Thymus (tissue), 11 donors: Measurements from ENCODE around the gene THAP5. TPM values are rescaled to one million over a fixed set of nuclear protein-coding genes. Genes with fewer than 3 reads are reported as not detected.
A peak's percentile ranks its signal among the peaks of the same experiment; 100 is the strongest.

Source experiments
- DNase-seq, 9 donors: peaks; one replicate each; pipeline ENCODE4 v3.0.0-alpha.2; 2013; ENCODE audit warnings: low spot score in 9 of 9, low read depth in 6 of 9, missing footprints in 1 of 9
- H3K27ac ChIP-seq, 2 donors: one replicate each; pipeline ENCODE4 v1.5.1; 2013; ENCODE audit warnings: control low read depth in 1 of 2, low read depth in 1 of 2, low read length in 1 of 2, mild to moderate bottlenecking in 1 of 2, moderate library complexity in 1 of 2
- H3K27me3 ChIP-seq, 2 donors: one replicate each; pipeline ENCODE4 v1.5.1; 2013; ENCODE audit warnings: low read length in 1 of 2; ENCODE audit not compliant: control insufficient read depth in 2 of 2, insufficient read depth in 1 of 2
- H3K36me3 ChIP-seq, 2 donors: one replicate each; pipeline ENCODE4 v1.5.1; 2013; ENCODE audit warnings: low read length in 1 of 2, mild to moderate bottlenecking in 1 of 2, moderate library complexity in 1 of 2; ENCODE audit not compliant: control insufficient read depth in 2 of 2, insufficient read depth in 2 of 2
- H3K4me1 ChIP-seq, 2 donors: one replicate each; pipeline ENCODE4 v1.5.1; 2013; ENCODE audit warnings: low read length in 2 of 2; ENCODE audit not compliant: control insufficient read depth in 2 of 2, insufficient read depth in 2 of 2
- H3K4me3 ChIP-seq, 2 donors: one replicate each; pipeline ENCODE4 v1.5.1; 2013; ENCODE audit warnings: low read length in 2 of 2, control low read depth in 1 of 2, mild to moderate bottlenecking in 1 of 2
- H3K9me3 ChIP-seq, 2 donors: one replicate each; pipeline ENCODE4 v1.5.1; 2013; ENCODE audit warnings: low read length in 1 of 2, mild to moderate bottlenecking in 1 of 2; ENCODE audit not compliant: control insufficient read depth in 2 of 2, insufficient read depth in 1 of 2
- WGBS: extraction: QIAGEN DNeasy Blood & Tissue Kit; methylation state at CpG from one replicate; pipeline ENCODE4 v1.1.7; 2013; 5-methylcytosine and 5-hydroxymethylcytosine counted together
- polyA plus RNA-seq: library from polyadenylated mRNA; stranded (reverse); fragments of 200-250 nt; gene quantifications from one replicate; pipeline ENCODE4 v1.2.3, GENCODE V29; 2013
- total RNA-seq: library from RNA; stranded (reverse); fragments of 120-200 nt; gene quantifications from one replicate; pipeline ENCODE4 v1.2.4, GENCODE V29; 2013
- donor health status: healthy.

Gene THAP5
- total and polyA plus RNA-seq, 2 donors, result 16.2 to 24.2 TPM

- Histone ChIP-seq H3K4me1 (peaks cover 5 to 6% of the 10 kb centered on the region in 2 donors), H3K4me3 (no peak overlapping the region), H3K9me3 (no peaks in the 10 kb centered on the region), H3K36me3 (no peaks in the 10 kb centered on the region), H3K27ac (no peak overlapping the region), H3K27me3 (no peaks in the 10 kb centered on the region)
- no peak for DNase-seq
- WGBS, result 88% methylated on average over 3 of the region's 3 CpGs
These were observed 40.2 kb downstream of the THAP5 start for GRCh38 chr7:108529341-108529740.

- Histone ChIP-seq H3K27me3 (no peaks in the 10 kb centered on the region), H3K4me3 (no peak overlapping the region), H3K36me3 (no peaks in the 10 kb centered on the region), H3K27ac (no peak overlapping the region), H3K9me3 (no peaks in the 10 kb centered on the region), H3K4me1 (peaks cover 9 to 13% of the 10 kb centered on the region in 2 donors)
- no peak for DNase-seq
- 99% methylated on average over 6 of the region's 6 CpGs for WGBS
These were observed 41.3 kb downstream of the THAP5 start for GRCh38 chr7:108528183-108528712.

GRCh38 chr7:108526768-108527017, 42.8 kb downstream of the THAP5 start:
- peaks cover 9 to 13% of the 10 kb centered on the region in 2 donors for H3K4me1 ChIP-seq
- WGBS, result 10% methylated on average over 3 of the region's 3 CpGs
- no peaks in the 10 kb centered on the region for H3K9me3 ChIP-seq
- H3K27ac ChIP-seq, result peak overlapping the region; percentile 97 to 99
- DNase-seq, result peak in 2 of 9 donors; percentile 3 to 5
- H3K27me3 ChIP-seq, result no peaks in the 10 kb centered on the region
- H3K4me3 ChIP-seq, result peak overlapping the region; percentile 82 to 86
- H3K36me3 ChIP-seq, result no peaks in the 10 kb centered on the region

- peak within 1 kb of the TSS; percentile 82 to 86 for H3K4me3 ChIP-seq
- H3K4me1 ChIP-seq, result peaks cover 9 to 13% of the 10 kb centered on the region in 2 donors
- under 1% methylated on average over 64 of the region's 64 CpGs for WGBS
- H3K27me3 ChIP-seq, result no peaks in the 10 kb centered on the region
- H3K36me3 ChIP-seq, result no peaks in the 10 kb centered on the region
- H3K27ac ChIP-seq, result peak within 1 kb of the TSS; percentile 97 to 99
- peak; percentile 92 to 100 (median 99) for DNase-seq
- no peaks in the 10 kb centered on the region for H3K9me3 ChIP-seq
These were observed 43.3 kb downstream of the THAP5 start, which contains the start of gene PNPLA8 for GRCh38 chr7:108525985-108526767. Gene PNPLA8 (minus strand): TSS chr7:108526135. CDS start chr7:108515491, 10,644 bp downstream.

- WGBS, result under 1% methylated on average over 22 of the region's 22 CpGs
- Histone ChIP-seq H3K9me3 (no peaks in the 10 kb centered on the region), H3K4me3 (peak overlapping the region; percentile 82 to 86), H3K27me3 (no peaks in the 10 kb centered on the region), H3K4me1 (peaks cover 9 to 13% of the 10 kb centered on the region in 2 donors), H3K27ac (peak overlapping the region; percentile 97 to 99), H3K36me3 (no peaks in the 10 kb centered on the region)
- peak in 2 of 9 donors; percentile 1 to 11 for DNase-seq
These were observed 44.0 kb downstream of the THAP5 start for GRCh38 chr7:108525327-108525984.

- WGBS, result 92% methylated on average over 2 of the region's 2 CpGs
- DNase-seq, result no peak
- Histone ChIP-seq H3K9me3 (no peaks in the 10 kb centered on the region), H3K4me1 (peaks cover 9 to 13% of the 10 kb centered on the region in 2 donors), H3K27me3 (no peaks in the 10 kb centered on the region), H3K4me3 (no peak overlapping the region), H3K27ac (no peak overlapping the region), H3K36me3 (peaks cover 4 to 7% of the 10 kb centered on the region in 2 donors)
These were observed 46.7 kb downstream of the THAP5 start for GRCh38 chr7:108522780-108523179.

GRCh38 chr7:108517951-108518350, 51.6 kb downstream of the THAP5 start:
- 99% methylated on average over 3 of the region's 3 CpGs for WGBS
- Histone ChIP-seq H3K27ac (no peak overlapping the region), H3K27me3 (no peaks in the 10 kb centered on the region), H3K4me1 (no peaks in the 10 kb centered on the region), H3K4me3 (no peak overlapping the region), H3K9me3 (no peaks in the 10 kb centered on the region), H3K36me3 (peaks cover 6 to 20% of the 10 kb centered on the region in 2 donors)
- no peak for DNase-seq

- Histone ChIP-seq H3K27me3 (no peaks in the 10 kb centered on the region), H3K36me3 (peaks cover 9 to 28% of the 10 kb centered on the region in 2 donors), H3K4me3 (no peak overlapping the region), H3K4me1 (no peaks in the 10 kb centered on the region), H3K9me3 (no peaks in the 10 kb centered on the region), H3K27ac (no peak overlapping the region)
- DNase-seq, result no peak
- WGBS, result 97% methylated on average over 2 of the region's 2 CpGs
These were observed 53.9 kb downstream of the THAP5 start for GRCh38 chr7:108515630-108516029.

- H3K4me1 ChIP-seq, result no peaks in the 10 kb centered on the region
- H3K27me3 ChIP-seq, result no peaks in the 10 kb centered on the region
- H3K36me3 ChIP-seq, result peaks cover 9 to 28% of the 10 kb centered on the region in 2 donors
- DNase-seq, result no peak
- no peak overlapping the region for H3K27ac ChIP-seq
- H3K4me3 ChIP-seq, result no peak overlapping the region
- WGBS, result 97% methylated on average over 3 of the region's 3 CpGs
- H3K9me3 ChIP-seq, result no peaks in the 10 kb centered on the region
These were observed 54.5 kb downstream of the THAP5 start for GRCh38 chr7:108515013-108515412.
